Measurements from ENCODE around the gene VPS13D. TPM values are rescaled to one million over a fixed set of nuclear protein-coding genes. Genes with fewer than 3 reads are reported as not detected.
"Not testable (repeated sequence)": the region's sequence is repeated elsewhere in the genome, so short reads cannot be mapped to it uniquely, and the experiment has no call there.

Gene VPS13D
- total RNA-seq, 1 experiment from 2014 or later = 30.7 TPM

GRCh38 chr1:12536023-12536639 lies 306.3 kb downstream of the VPS13D start:
- H3K9me2 ChIP-seq (replicated peaks; ENCODE audit: low read length) = no peaks in the 10 kb centered on the region
- H4K20me1 ChIP-seq (ENCODE audit: low read length) = no peaks in the 10 kb centered on the region
- ChIA-PET POLR2A (ENCODE audit: unreplicated experiment) (no interaction called here), CTCF (no interaction called here)
- no peak overlapping the region for H3K4me2 ChIP-seq (ENCODE audit: low read length)
- DNase-seq = no peak
- H3K9me3 ChIP-seq (ENCODE audit: low read length) = no peaks in the 10 kb centered on the region
- no peaks in the 10 kb centered on the region for H3K79me2 ChIP-seq (ENCODE audit: low read length)
- TF ChIP-seq, protein P1, sequence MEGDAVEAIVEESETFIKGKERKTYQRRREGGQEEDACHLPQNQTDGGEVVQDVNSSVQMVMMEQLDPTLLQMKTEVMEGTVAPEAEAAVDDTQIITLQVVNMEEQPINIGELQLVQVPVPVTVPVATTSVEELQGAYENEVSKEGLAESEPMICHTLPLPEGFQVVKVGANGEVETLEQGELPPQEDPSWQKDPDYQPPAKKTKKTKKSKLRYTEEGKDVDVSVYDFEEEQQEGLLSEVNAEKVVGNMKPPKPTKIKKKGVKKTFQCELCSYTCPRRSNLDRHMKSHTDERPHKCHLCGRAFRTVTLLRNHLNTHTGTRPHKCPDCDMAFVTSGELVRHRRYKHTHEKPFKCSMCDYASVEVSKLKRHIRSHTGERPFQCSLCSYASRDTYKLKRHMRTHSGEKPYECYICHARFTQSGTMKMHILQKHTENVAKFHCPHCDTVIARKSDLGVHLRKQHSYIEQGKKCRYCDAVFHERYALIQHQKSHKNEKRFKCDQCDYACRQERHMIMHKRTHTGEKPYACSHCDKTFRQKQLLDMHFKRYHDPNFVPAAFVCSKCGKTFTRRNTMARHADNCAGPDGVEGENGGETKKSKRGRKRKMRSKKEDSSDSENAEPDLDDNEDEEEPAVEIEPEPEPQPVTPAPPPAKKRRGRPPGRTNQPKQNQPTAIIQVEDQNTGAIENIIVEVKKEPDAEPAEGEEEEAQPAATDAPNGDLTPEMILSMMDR (conservative IDR thresholded peaks at IDR 0.05; ENCODE audit: low read depth, low read length) = no peak
- TF ChIP-seq EZH2 (IDR thresholded peaks at IDR 0.05; ENCODE audit: low read length, unreplicated experiment) = no peak
- TF ChIP-seq EZH2phosphoT487 (IDR thresholded peaks at IDR 0.05; ENCODE audit: borderline replicate concordance, low read length) = no peak
- BruUV-seq (replicated peaks) = no TSS peak
- H3F3A ChIP-seq (ENCODE audit: low read length, unreplicated experiment) = no peaks in the 10 kb centered on the region
- no peak overlapping the region for H3K9ac ChIP-seq (ENCODE audit: low read length)
- intact Hi-C loops (cut with micrococcal nuclease) = no loop called here
- no peaks in the 10 kb centered on the region for H3K36me3 ChIP-seq (ENCODE audit: low read depth, low read length)
- H2AFZ ChIP-seq (ENCODE audit: low read length) = no peak overlapping the region
- H3K4me3 ChIP-seq (ENCODE audit: low read length) = no peak overlapping the region
- H3K4me1 ChIP-seq (ENCODE audit: insufficient read depth, low read length) = no peaks in the 10 kb centered on the region
- no peak overlapping the region for H3K27ac ChIP-seq (ENCODE audit: low read length)
- no peaks in the 10 kb centered on the region for H3K27me3 ChIP-seq (ENCODE audit: low read length)
- ATAC-seq = no peak

DNA sequence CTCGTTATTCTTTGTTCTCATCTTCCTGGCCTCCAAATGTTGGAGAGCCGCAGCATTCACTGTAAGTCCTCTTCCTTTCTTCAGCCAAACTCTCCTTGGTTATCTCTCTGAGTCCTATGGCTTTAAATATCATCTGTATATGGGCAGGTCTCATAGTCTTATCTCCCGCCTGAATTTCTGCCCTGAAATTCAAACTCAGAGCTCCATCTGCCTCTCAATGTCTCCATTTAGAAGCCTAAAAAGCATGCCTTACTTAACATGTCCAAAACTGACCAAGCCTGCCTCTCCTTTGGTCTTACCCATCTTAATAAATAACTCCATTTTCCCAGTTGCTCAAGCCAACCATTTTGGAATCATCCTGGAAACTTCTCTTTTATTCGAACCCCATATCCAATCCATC lies 307.5 kb downstream of the VPS13D start:
- H3F3A ChIP-seq (ENCODE audit: low read length, unreplicated experiment) = no peaks in the 10 kb centered on the region
- no peaks in the 10 kb centered on the region for H3K79me2 ChIP-seq (ENCODE audit: low read length)
- ATAC-seq (no peak), DNase-seq (no peak)
- ChIA-PET POLR2A (ENCODE audit: unreplicated experiment) (no interaction called here), CTCF (no interaction called here)
- no peaks in the 10 kb centered on the region for H4K20me1 ChIP-seq (ENCODE audit: low read length)
- no peak overlapping the region for H3K4me2 ChIP-seq (ENCODE audit: low read length)
- H2AFZ ChIP-seq (ENCODE audit: low read length) = no peak overlapping the region
- H3K4me3 ChIP-seq (ENCODE audit: low read length) = no peak overlapping the region
- H3K27ac ChIP-seq (ENCODE audit: low read length) = no peak overlapping the region
- BruUV-seq (replicated peaks) = no TSS peak
- H3K9ac ChIP-seq (ENCODE audit: low read length) = no peak overlapping the region
- no peaks in the 10 kb centered on the region for H3K9me2 ChIP-seq (replicated peaks; ENCODE audit: low read length)
- TF ChIP-seq EZH2phosphoT487 (IDR thresholded peaks at IDR 0.05; ENCODE audit: borderline replicate concordance, low read length) = no peak
- no peak for TF ChIP-seq EZH2 (IDR thresholded peaks at IDR 0.05; ENCODE audit: low read length, unreplicated experiment)
- TF ChIP-seq, protein P1 (conservative IDR thresholded peaks at IDR 0.05; ENCODE audit: low read depth, low read length) = no peak
- H3K4me1 ChIP-seq (ENCODE audit: insufficient read depth, low read length) = no peaks in the 10 kb centered on the region
- H3K36me3 ChIP-seq (ENCODE audit: low read depth, low read length) = no peaks in the 10 kb centered on the region
- intact Hi-C loops (cut with micrococcal nuclease) = no loop called here
- H3K27me3 ChIP-seq (ENCODE audit: low read length) = no peaks in the 10 kb centered on the region
- no peaks in the 10 kb centered on the region for H3K9me3 ChIP-seq (ENCODE audit: low read length)

- Histone ChIP-seq H3K36me3 (ENCODE audit: low read depth, low read length) (no peaks in the 10 kb centered on the region), H4K20me1 (ENCODE audit: low read length) (no peaks in the 10 kb centered on the region), H3K9me3 (ENCODE audit: low read length) (no peaks in the 10 kb centered on the region), H3K9ac (ENCODE audit: low read length) (no peak overlapping the region), H3K27me3 (ENCODE audit: low read length) (no peaks in the 10 kb centered on the region), H3K27ac (ENCODE audit: low read length) (no peak overlapping the region), H3K4me3 (ENCODE audit: low read length) (no peak overlapping the region), H3K79me2 (ENCODE audit: low read length) (no peaks in the 10 kb centered on the region), H3K4me1 (ENCODE audit: insufficient read depth, low read length) (no peaks in the 10 kb centered on the region), H2AFZ (ENCODE audit: low read length) (no peak overlapping the region), H3F3A (ENCODE audit: low read length, unreplicated experiment) (no peaks in the 10 kb centered on the region), H3K9me2 (replicated peaks; ENCODE audit: low read length) (no peaks in the 10 kb centered on the region), H3K4me2 (ENCODE audit: low read length) (no peak overlapping the region)
- ChIA-PET POLR2A (ENCODE audit: unreplicated experiment) (no interaction called here), CTCF (no interaction called here)
- intact Hi-C loops (cut with micrococcal nuclease) = no loop called here
- no peak for ATAC-seq
- no peak for DNase-seq
- no TSS peak for BruUV-seq (replicated peaks)
- TF ChIP-seq, protein P1 (conservative IDR thresholded peaks at IDR 0.05; ENCODE audit: low read depth, low read length) = no peak
- TF ChIP-seq EZH2phosphoT487 (IDR thresholded peaks at IDR 0.05; ENCODE audit: borderline replicate concordance, low read length) = no peak
- TF ChIP-seq EZH2 (IDR thresholded peaks at IDR 0.05; ENCODE audit: low read length, unreplicated experiment) = no peak
Measured at GRCh38 chr1:12537906-12538461, 308.2 kb downstream of the VPS13D start.

DNA sequence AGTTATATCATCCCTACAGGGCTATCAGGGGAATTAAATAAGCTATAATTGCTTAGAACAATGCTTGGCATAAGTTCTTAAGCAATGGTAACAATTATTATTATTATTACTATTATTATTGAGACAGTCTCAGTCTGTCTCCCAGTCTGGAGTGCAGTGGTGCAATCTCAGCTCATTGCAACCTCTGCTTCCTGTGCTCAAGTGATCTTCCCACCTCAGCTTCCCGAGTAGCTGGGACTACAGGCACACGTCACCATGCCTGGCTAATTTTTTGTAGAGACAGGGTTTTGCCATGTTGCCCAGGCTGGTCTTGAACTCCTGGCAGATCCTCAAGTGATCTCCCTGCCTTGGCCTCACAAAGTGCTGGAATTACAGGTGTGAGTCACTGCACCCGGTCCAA lies 308.7 kb downstream of the VPS13D start:
- H2AFZ ChIP-seq (ENCODE audit: low read length); H3K9me3 ChIP-seq (ENCODE audit: low read length); H3K9me2 ChIP-seq (replicated peaks; ENCODE audit: low read length); H3F3A ChIP-seq (ENCODE audit: low read length, unreplicated experiment); H3K4me1 ChIP-seq (ENCODE audit: insufficient read depth, low read length); CTCF ChIA-PET; H3K4me3 ChIP-seq (ENCODE audit: low read length); DNase-seq; H4K20me1 ChIP-seq (ENCODE audit: low read length); H3K79me2 ChIP-seq (ENCODE audit: low read length); BruUV-seq (replicated peaks); H3K36me3 ChIP-seq (ENCODE audit: low read depth, low read length); POLR2A ChIA-PET (ENCODE audit: unreplicated experiment); ATAC-seq; intact Hi-C loops (cut with micrococcal nuclease); H3K27ac ChIP-seq (ENCODE audit: low read length); H3K4me2 ChIP-seq (ENCODE audit: low read length); H3K9ac ChIP-seq (ENCODE audit: low read length); H3K27me3 ChIP-seq (ENCODE audit: low read length): not testable (repeated sequence)

Measured in PC-3 (cell line).